Hematopoietic multipotent progenitor cell treated with erythropoietin and hydrocortisone succinate and interleukin-3 and kit ligand, for 15 days (in vitro differentiated cells): ENCODE data around the gene SLAMF6.
"Not testable (repeated sequence)": the region's sequence is repeated elsewhere in the genome, so short reads cannot be mapped to it uniquely, and the experiment has no call there.

Experiments
- DNase-seq: peaks from one replicate; pipeline ENCODE4 v3.0.0-alpha.2; 2015; ENCODE audit warnings: low spot score

The SLAMF6 gene

GRCh38 chr1:160504651-160505050 lies 18.4 kb downstream of the SLAMF6 start:
- DNase-seq: no peak

- no peak for DNase-seq
Observed at GRCh38 chr1:160503087-160503486, 20.0 kb downstream of the SLAMF6 start.

- no peak for DNase-seq
Observed at GRCh38 chr1:160500321-160500990, 22.6 kb downstream of the SLAMF6 start.

- no peak for DNase-seq
Observed at GRCh38 chr1:160499631-160500030, 23.4 kb downstream of the SLAMF6 start.

DNA sequence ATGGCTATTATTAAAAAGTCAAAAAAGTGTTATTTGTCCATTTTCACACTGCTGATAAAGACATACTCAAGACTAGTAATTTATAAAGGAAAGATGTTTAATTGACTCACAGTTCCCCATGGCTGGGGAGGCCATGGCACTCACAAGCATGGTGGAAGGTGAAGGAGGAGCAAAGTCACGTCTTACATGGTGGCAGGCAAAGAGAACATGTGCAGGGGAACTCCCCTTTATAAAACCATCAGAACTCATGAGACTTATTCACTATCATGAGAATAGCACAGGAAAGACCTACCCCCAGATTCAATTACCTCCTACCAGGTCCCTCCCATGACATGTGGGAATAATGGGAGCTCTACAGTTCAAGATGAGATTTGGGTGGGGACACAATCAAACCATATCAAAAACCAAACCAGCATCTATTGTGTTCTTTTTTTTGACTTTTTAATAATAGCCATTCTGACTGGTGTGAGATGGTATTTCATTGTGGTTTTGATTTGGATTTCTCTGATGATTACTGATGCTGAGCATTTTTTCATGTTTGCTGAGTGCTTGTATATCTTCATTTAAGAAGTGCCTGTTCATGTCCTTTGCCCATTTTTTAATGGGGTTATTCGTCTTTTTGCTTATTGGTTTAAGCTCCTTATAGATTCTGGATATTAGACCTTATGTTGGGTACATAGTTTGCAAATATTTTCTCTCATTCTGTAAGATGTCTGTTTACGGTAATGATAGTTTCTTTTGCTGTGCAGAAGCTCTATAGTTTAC lies 24.6 kb downstream of the SLAMF6 start:
- DNase-seq: not testable (repeated sequence)

- DNase-seq: no peak
Observed at GRCh38 chr1:160496334-160496733, 26.7 kb downstream of the SLAMF6 start.

- DNase-seq: peak; percentile 12
Observed at GRCh38 chr1:160494620-160495019, 28.4 kb downstream of the SLAMF6 start.

DNA sequence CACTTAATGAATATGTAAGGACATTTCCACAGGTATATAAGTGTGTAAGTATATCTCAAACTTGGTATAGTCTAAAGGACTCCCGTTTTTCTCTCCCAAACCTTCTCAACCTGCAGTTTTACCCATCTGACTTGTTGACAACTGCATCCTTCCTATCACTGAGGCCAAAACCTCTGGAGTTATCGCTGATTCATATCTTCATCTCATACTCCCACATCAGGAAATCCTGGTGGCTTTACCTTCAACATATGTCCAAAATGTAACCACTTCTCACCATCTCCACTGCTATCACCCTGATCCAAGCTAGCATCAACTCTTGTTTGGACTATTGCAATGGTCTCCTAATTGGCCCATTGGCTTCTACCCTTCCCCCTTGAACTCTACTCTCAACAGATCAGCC lies 30.4 kb downstream of the SLAMF6 start:
- DNase-seq: no peak

- no peak for DNase-seq
Observed at GRCh38 chr1:160491981-160492380, 31.1 kb downstream of the SLAMF6 start.

DNA sequence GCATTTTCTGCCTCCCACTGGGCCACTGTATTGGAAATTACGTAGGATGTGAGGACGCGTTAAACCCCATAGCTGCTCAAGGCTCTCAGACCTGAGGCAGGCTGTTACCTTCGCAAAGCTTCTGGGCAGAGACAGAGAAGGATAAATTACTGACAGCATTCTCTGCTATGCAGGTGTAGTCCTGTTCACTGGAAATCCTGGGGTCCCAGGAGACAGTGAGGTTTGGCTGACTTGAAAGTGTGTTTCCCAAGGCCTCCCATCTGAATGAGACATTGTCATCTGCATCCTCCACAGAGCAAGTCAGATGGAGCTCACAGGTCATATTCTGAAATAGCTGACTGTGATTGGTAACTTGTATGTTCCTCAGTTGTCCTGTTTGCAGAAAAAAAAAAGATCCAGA lies 32.0 kb downstream of the SLAMF6 start:
- no peak for DNase-seq

DNA sequence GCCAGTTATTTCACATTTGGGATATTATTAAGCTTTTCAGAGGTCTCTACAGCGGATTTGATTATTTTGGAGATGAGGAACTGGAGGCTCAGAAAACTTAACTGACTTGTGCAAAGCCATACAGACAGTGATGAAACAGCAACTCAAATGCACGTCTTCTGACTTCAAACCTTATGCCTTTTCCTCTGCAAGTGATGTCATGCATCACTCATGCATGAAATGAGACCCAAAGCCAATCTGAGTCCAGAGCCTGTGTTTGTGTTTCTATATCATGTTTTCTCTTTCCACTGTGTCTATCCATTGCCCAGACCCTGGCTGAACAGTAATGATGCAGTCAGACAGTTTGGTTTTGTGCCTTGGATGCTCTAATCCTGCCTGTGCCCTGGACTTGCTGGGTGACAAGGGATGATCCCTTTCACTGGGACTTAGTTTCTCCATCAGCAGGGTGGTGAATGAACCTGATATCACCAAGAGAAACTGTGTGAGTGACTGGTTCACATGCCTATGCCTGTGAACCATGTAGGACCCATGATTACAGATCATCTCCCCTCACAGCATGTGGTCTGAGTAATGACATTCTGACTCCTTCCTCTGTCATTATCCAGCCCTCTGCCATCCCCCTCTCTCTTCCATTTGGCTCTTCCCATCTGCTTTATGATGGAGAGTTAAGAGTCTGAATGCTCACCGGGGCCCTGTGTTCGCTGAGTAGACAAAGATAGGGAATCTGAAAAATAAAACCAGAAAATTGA lies 33.4 kb downstream of the SLAMF6 start:
- DNase-seq: no peak

- DNase-seq: no peak
Observed at GRCh38 chr1:160488347-160489058, 34.6 kb downstream of the SLAMF6 start.

- DNase-seq: no peak
Observed at GRCh38 chr1:160486453-160486852, 36.6 kb downstream of the SLAMF6 start.

GRCh38 chr1:160483505-160484185 lies 39.4 kb downstream of the SLAMF6 start:
- no peak for DNase-seq

- DNase-seq: no peak
Observed at GRCh38 chr1:160481979-160482596, 41.0 kb downstream of the SLAMF6 start.

GRCh38 chr1:160480781-160481180 lies 42.3 kb downstream of the SLAMF6 start:
- not testable (repeated sequence) for DNase-seq

- DNase-seq: not testable (repeated sequence)
Observed at GRCh38 chr1:160479091-160479490, 44.0 kb downstream of the SLAMF6 start.

- DNase-seq: no peak
Observed at GRCh38 chr1:160474392-160475242, 48.4 kb downstream of the SLAMF6 start.

DNA sequence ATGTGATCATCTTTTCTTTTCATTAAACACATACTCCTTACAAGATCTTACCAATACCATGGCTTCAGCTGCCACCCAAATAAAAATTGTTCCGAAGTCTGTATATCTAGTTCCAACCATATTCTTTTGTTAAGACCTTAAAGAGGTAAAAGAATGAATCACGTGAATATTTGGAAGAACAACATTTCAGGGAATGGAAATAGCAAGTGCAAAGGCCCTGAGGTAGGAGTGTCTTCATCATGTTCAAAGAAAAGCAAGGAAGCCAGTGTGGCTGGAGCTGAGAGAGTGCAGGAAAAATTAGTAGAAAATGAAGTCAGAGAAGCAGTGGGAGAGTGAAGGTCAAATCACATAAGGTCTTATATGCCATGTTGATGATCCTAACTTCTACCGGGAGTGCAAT lies 50.9 kb downstream of the SLAMF6 start:
- no peak for DNase-seq

GRCh38 chr1:160471253-160471652 lies 51.8 kb downstream of the SLAMF6 start:
- DNase-seq: no peak
